ENCODE data around the gene DAB1. TPM values are rescaled to one million over a fixed set of nuclear protein-coding genes. Genes with fewer than 3 reads are reported as not detected.

DAB1 gene
- polyA plus RNA-seq, 1 donor from 2014 or later: 11.4 TPM

DNA sequence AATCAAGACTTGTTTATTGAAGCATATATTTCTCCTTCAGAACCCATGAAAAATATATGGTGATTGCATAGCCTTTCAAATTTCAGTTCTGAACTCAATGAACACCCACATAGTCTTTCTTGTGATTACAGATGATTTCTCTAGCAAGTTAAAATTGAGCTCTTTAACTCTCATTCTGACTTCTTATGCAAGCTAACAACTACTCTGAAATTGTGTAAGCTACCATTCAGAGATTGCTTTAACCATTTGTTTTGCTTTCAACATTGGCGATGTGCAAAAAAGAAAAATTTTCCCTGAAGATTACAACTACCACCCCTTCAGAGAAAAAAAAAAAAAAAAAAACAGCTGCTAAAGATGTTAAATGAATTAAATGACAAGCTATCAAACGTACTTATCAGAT, 193.9 kb downstream of the DAB1 start:
- Histone ChIP-seq H3K79me2 (replicated peaks; ENCODE audit: insufficient read depth, low read length) (no peaks in the 10 kb centered on the region), H2AFZ (ENCODE audit: low read depth, low read length) (no peak overlapping the region), H4K20me1 (ENCODE audit: insufficient read depth) (no peaks in the 10 kb centered on the region), H3K36me3 (ENCODE audit: insufficient read depth, low read length) (no peaks in the 10 kb centered on the region), H3K9me3 (ENCODE audit: low read length) (no peaks in the 10 kb centered on the region), H3K27me3 (ENCODE audit: insufficient read depth, low read depth, low read length) (no peaks in the 10 kb centered on the region), H3K9me2 (ENCODE audit: insufficient read depth, low read length) (no peaks in the 10 kb centered on the region), H3K4me3 (ENCODE audit: low read length) (no peak overlapping the region), H3F3A (ENCODE audit: insufficient read depth, low read length, poor library complexity, severe bottlenecking) (no peaks in the 10 kb centered on the region), H3K4me2 (ENCODE audit: low read length) (no peak overlapping the region), H3K9ac (ENCODE audit: low read length) (no peak overlapping the region), H3K27ac (ENCODE audit: low read length) (no peak overlapping the region)
- TF ChIP-seq EZH2 (IDR thresholded peaks at IDR 0.05; ENCODE audit: borderline replicate concordance, insufficient read depth, low read length, poor library complexity, severe bottlenecking) (no peak), TAF1 (IDR thresholded peaks at IDR 0.05; ENCODE audit: low read depth) (no peak), EP300 (conservative IDR thresholded peaks at IDR 0.05; ENCODE audit: poor library complexity, severe bottlenecking) (no peak), RAD21 (conservative IDR thresholded peaks at IDR 0.05) (no peak), SMC3 (conservative IDR thresholded peaks at IDR 0.05; ENCODE audit: poor library complexity) (no peak), POLR2AphosphoS5 (IDR thresholded peaks at IDR 0.05) (no peak), MXI1 (conservative IDR thresholded peaks at IDR 0.05; ENCODE audit: poor library complexity, severe bottlenecking) (no peak)
- TF ChIP-seq, protein P1, sequence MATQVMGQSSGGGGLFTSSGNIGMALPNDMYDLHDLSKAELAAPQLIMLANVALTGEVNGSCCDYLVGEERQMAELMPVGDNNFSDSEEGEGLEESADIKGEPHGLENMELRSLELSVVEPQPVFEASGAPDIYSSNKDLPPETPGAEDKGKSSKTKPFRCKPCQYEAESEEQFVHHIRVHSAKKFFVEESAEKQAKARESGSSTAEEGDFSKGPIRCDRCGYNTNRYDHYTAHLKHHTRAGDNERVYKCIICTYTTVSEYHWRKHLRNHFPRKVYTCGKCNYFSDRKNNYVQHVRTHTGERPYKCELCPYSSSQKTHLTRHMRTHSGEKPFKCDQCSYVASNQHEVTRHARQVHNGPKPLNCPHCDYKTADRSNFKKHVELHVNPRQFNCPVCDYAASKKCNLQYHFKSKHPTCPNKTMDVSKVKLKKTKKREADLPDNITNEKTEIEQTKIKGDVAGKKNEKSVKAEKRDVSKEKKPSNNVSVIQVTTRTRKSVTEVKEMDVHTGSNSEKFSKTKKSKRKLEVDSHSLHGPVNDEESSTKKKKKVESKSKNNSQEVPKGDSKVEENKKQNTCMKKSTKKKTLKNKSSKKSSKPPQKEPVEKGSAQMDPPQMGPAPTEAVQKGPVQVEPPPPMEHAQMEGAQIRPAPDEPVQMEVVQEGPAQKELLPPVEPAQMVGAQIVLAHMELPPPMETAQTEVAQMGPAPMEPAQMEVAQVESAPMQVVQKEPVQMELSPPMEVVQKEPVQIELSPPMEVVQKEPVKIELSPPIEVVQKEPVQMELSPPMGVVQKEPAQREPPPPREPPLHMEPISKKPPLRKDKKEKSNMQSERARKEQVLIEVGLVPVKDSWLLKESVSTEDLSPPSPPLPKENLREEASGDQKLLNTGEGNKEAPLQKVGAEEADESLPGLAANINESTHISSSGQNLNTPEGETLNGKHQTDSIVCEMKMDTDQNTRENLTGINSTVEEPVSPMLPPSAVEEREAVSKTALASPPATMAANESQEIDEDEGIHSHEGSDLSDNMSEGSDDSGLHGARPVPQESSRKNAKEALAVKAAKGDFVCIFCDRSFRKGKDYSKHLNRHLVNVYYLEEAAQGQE (IDR thresholded peaks at IDR 0.05; ENCODE audit: borderline replicate concordance): no peak
- TF ChIP-seq, protein P2, sequence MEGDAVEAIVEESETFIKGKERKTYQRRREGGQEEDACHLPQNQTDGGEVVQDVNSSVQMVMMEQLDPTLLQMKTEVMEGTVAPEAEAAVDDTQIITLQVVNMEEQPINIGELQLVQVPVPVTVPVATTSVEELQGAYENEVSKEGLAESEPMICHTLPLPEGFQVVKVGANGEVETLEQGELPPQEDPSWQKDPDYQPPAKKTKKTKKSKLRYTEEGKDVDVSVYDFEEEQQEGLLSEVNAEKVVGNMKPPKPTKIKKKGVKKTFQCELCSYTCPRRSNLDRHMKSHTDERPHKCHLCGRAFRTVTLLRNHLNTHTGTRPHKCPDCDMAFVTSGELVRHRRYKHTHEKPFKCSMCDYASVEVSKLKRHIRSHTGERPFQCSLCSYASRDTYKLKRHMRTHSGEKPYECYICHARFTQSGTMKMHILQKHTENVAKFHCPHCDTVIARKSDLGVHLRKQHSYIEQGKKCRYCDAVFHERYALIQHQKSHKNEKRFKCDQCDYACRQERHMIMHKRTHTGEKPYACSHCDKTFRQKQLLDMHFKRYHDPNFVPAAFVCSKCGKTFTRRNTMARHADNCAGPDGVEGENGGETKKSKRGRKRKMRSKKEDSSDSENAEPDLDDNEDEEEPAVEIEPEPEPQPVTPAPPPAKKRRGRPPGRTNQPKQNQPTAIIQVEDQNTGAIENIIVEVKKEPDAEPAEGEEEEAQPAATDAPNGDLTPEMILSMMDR (IDR thresholded peaks at IDR 0.05; ENCODE audit: poor library complexity, severe bottlenecking): no peak

DNA sequence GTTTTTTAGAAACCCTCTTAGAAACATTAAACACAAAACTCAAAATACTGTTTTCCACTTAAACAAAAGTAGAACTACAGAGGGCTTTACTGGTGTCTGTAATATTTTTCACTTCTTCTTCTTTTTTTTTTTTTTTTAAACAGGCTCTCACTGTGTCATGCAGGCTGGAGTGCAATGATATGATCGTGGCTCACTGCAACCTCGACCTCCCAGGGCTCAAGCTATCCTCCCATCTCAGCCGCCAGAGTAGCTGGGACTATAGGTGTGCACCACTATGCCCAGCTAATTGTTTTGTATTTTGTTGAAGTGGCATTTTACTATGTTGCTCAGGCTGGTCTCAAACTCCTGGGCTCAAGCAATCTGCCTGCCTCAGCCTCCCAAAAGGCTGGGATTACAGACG, 194.8 kb downstream of the DAB1 start:
- no peak overlapping the region for H3K4me2 ChIP-seq (ENCODE audit: low read length)
- H3K9ac ChIP-seq (ENCODE audit: low read length): no peak overlapping the region
- no peak overlapping the region for H2AFZ ChIP-seq (ENCODE audit: low read depth, low read length)
- no peak for TF ChIP-seq RAD21 (conservative IDR thresholded peaks at IDR 0.05)
- TF ChIP-seq, protein P2 (IDR thresholded peaks at IDR 0.05; ENCODE audit: poor library complexity, severe bottlenecking): no peak
- H3K9me2 ChIP-seq (ENCODE audit: insufficient read depth, low read length): no peaks in the 10 kb centered on the region
- no peaks in the 10 kb centered on the region for H3K27me3 ChIP-seq (ENCODE audit: insufficient read depth, low read depth, low read length)
- no peaks in the 10 kb centered on the region for H3K9me3 ChIP-seq (ENCODE audit: low read length)
- H3K4me3 ChIP-seq (ENCODE audit: low read length): no peak overlapping the region
- no peaks in the 10 kb centered on the region for H3F3A ChIP-seq (ENCODE audit: insufficient read depth, low read length, poor library complexity, severe bottlenecking)
- H3K36me3 ChIP-seq (ENCODE audit: insufficient read depth, low read length): no peaks in the 10 kb centered on the region
- no peak overlapping the region for H3K27ac ChIP-seq (ENCODE audit: low read length)
- H4K20me1 ChIP-seq (ENCODE audit: insufficient read depth): no peaks in the 10 kb centered on the region
- H3K79me2 ChIP-seq (replicated peaks; ENCODE audit: insufficient read depth, low read length): no peaks in the 10 kb centered on the region

Data from neural cell (in vitro differentiated cells).